ENCODE data around the gene SMIM15. TPM values are rescaled to one million over a fixed set of nuclear protein-coding genes. Genes with fewer than 3 reads are reported as not detected.

SMIM15 gene
- total RNA-seq, 4 donors from 2014 or later = 6.6 to 56.9 (median 30.9) TPM

- peaks cover 0 to 5% of the 10 kb centered on the region in 2 donors for H3K9me3 ChIP-seq
- WGBS, 2 donors (ENCODE audit: low coverage in 1 of 2) = 87 to 97% methylated on average over 3 of the region's 3 CpGs
- in situ Hi-C loops (cut with MboI; ENCODE audit: low pct_ligation_motif_present in 1 of 4, low pct_unique_long_range_greater_than_20kb in 1 of 4, low sequenced_read_pairs in 3 of 4) = no loop called here
These were observed 46.3 kb downstream of the SMIM15 start for GRCh38 chr5:61115968-61116367.

DNA sequence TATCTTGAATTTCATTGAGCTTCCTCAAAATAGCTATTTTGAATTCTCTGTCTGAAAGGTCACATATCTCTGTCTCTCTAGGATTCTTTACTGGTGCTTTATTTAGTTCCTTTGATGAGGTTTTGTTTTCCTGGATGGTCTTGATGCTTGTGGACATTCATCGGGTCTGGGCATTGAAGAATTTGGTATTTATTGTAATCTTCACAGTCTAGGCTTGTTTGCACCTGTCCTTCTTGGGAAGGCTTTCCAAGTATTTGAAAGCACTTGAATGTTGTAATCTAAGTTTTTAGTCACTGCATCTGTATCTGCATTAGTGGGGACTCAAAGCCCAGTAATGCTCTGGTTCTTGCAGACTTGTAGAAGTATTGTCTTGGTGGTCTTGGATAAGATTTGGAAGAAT is 47.8 kb downstream of the SMIM15 start:
- no peaks in the 10 kb centered on the region for H3K4me1 ChIP-seq
- in situ Hi-C loops (cut with MboI; ENCODE audit: low pct_ligation_motif_present in 1 of 4, low pct_unique_long_range_greater_than_20kb in 1 of 4, low sequenced_read_pairs in 3 of 4) = no loop called here
- H3K4me3 ChIP-seq = no peak overlapping the region
- no peaks in the 10 kb centered on the region for H3K36me3 ChIP-seq
- TF ChIP-seq POLR2A (IDR thresholded peaks at IDR 0.05) = no peak
- TF ChIP-seq, protein P1, sequence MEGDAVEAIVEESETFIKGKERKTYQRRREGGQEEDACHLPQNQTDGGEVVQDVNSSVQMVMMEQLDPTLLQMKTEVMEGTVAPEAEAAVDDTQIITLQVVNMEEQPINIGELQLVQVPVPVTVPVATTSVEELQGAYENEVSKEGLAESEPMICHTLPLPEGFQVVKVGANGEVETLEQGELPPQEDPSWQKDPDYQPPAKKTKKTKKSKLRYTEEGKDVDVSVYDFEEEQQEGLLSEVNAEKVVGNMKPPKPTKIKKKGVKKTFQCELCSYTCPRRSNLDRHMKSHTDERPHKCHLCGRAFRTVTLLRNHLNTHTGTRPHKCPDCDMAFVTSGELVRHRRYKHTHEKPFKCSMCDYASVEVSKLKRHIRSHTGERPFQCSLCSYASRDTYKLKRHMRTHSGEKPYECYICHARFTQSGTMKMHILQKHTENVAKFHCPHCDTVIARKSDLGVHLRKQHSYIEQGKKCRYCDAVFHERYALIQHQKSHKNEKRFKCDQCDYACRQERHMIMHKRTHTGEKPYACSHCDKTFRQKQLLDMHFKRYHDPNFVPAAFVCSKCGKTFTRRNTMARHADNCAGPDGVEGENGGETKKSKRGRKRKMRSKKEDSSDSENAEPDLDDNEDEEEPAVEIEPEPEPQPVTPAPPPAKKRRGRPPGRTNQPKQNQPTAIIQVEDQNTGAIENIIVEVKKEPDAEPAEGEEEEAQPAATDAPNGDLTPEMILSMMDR (IDR thresholded peaks at IDR 0.05) = no peak
- TF ChIP-seq EP300 (IDR thresholded peaks at IDR 0.05; ENCODE audit: low read depth) = no peak
- no peak for TF ChIP-seq POLR2AphosphoS5 (IDR thresholded peaks at IDR 0.05)
- no peak for DNase-seq
- intact Hi-C loops (cut with DNase I; ENCODE audit: low total_unique reads) = no loop called here
- H3K9me3 ChIP-seq = peaks cover 0 to 5% of the 10 kb centered on the region in 2 donors
- H3K27me3 ChIP-seq = no peaks in the 10 kb centered on the region
- 100% methylated on average over 1 of the region's 1 CpG for WGBS, 2 donors (ENCODE audit: low coverage in 1 of 2)
- no peak overlapping the region for H3K27ac ChIP-seq

More at GRCh38 chr5:61115968-61116367, 46.3 kb downstream of the SMIM15 start:
- Histone ChIP-seq H3K4me3 (no peak overlapping the region), H3K36me3 (no peaks in the 10 kb centered on the region), H3K27ac (no peak overlapping the region), H3K4me1 (no peaks in the 10 kb centered on the region), H3K27me3 (no peaks in the 10 kb centered on the region)
- TF ChIP-seq EP300 (IDR thresholded peaks at IDR 0.05; ENCODE audit: low read depth) = no peak
- TF ChIP-seq, protein P1 (IDR thresholded peaks at IDR 0.05) = no peak
- TF ChIP-seq POLR2AphosphoS5 (IDR thresholded peaks at IDR 0.05) = no peak
- TF ChIP-seq POLR2A (IDR thresholded peaks at IDR 0.05) = no peak
- DNase-seq = no peak
- intact Hi-C loops (cut with DNase I; ENCODE audit: low total_unique reads) = no loop called here

Other genes starting within 250 kb of the SMIM15 start
- gene ERCC8, start 217.4 kb downstream of the SMIM15 start, total RNA-seq = 10 to 100 TPM in 2 of 4 donors, 1 to 10 TPM in 2; 4.8 to 17.3 (median 11.3) TPM
- gene NDUFAF2, start 217.3 kb downstream of the SMIM15 start, total RNA-seq = 10 to 100 TPM in 2 of 4 donors, 1 to 10 TPM in 2; 8.2 to 26.5 (median 10.5) TPM
- 10 to 100 TPM in 3 of 4 donors, 1 to 10 TPM in 1; 7.8 to 25.5 (median 21.0) TPM for gene ZSWIM6, start 169.8 kb upstream of the SMIM15 start, total RNA-seq